ENCODE measurements around the gene ACSF2.
"Not testable (repeated sequence)": the region's sequence is repeated elsewhere in the genome, so short reads cannot be mapped to it uniquely, and the experiment has no call there.

ACSF2 gene

DNA sequence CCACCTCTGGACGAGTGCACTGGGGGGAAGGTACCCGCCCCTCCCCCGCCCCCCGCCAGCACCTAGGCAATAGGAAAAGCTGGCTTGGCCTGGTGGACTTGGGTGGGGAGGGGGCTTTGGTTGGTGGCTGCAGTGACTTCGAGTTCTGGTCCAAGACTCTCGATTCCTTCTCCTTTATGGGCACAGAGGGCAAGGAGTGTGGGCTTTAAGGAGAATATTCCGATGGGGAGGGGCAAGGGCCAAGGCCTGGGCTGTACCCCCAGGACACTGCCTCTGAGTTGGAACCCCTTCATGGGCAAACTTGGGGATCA, 409 bp downstream of the ACSF2 start:
- Mint-ChIP-seq H3K4me1 (peaks cover 67% of the 10 kb centered on the region), H3K27me3 (ENCODE audit: low read depth, poor library complexity) (peaks cover 21% of the 10 kb centered on the region), H3K36me3 (ENCODE audit: low read depth) (no peaks in the 10 kb centered on the region), H3K27ac (no peak overlapping the region), H3K9me3 (peaks cover 4% of the 10 kb centered on the region), H3K4me3 (peak overlapping the region; percentile 87)
- TF ChIP-seq, protein P1, sequence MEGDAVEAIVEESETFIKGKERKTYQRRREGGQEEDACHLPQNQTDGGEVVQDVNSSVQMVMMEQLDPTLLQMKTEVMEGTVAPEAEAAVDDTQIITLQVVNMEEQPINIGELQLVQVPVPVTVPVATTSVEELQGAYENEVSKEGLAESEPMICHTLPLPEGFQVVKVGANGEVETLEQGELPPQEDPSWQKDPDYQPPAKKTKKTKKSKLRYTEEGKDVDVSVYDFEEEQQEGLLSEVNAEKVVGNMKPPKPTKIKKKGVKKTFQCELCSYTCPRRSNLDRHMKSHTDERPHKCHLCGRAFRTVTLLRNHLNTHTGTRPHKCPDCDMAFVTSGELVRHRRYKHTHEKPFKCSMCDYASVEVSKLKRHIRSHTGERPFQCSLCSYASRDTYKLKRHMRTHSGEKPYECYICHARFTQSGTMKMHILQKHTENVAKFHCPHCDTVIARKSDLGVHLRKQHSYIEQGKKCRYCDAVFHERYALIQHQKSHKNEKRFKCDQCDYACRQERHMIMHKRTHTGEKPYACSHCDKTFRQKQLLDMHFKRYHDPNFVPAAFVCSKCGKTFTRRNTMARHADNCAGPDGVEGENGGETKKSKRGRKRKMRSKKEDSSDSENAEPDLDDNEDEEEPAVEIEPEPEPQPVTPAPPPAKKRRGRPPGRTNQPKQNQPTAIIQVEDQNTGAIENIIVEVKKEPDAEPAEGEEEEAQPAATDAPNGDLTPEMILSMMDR (IDR thresholded peaks at IDR 0.05), result no peak
- DNase-seq, result no peak

DNA sequence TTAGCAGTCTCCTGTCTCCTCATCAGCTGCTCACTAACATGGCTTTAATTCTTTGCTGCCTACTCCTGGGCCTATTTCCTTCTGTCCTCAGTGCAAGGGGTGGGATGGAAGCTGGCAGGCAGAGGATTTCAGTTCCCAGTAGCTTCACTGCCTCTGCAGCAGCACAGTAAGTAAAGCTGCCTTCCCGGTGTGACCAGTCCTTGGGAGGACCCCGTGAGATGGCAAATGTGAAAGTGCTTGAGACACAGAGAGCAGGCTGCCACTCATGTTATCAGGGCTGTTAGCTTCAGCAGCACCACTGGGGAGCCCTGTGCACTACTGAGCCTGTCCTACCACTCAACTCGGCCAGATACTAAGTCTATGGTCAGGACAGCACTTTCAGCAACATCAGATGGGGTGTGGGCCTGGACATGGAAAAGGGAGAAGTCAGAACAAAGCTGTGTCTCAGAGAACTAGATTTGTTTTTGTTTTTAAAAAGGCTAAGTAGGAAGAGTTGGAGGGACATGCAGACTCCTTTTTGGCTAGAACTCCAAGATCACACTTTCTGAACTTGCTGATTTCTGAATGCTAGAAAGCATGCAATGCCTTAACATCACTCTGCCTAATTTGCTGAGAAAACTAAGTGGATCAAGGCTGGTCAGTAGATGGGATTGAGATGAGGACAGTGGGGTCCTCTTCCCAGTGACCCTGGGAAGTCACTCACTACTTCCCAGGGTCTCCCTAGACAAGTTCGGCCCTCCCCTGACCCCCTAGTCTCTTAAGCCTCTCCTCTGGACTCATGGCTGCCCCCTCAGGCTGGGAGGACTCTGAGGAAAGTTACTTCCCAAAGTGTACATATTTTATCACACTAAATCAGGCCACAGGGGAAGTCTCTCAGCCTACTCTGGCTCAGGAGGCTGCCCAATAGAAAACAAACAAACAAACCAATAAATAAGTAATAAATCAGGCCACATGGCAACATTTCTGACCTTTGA, 1.1 kb downstream of the ACSF2 start:
- Mint-ChIP-seq H3K9me3 (no peaks in the 10 kb centered on the region), H3K27me3 (ENCODE audit: low read depth, poor library complexity) (peaks cover 17% of the 10 kb centered on the region), H3K4me3 (peak overlapping the region; percentile 87), H3K4me1 (peaks cover 73% of the 10 kb centered on the region), H3K36me3 (ENCODE audit: low read depth) (no peaks in the 10 kb centered on the region), H3K27ac (peak overlapping the region; percentile 89)
- TF ChIP-seq, protein P1 (IDR thresholded peaks at IDR 0.05), result no peak
- DNase-seq, result peak; percentile 28

DNA sequence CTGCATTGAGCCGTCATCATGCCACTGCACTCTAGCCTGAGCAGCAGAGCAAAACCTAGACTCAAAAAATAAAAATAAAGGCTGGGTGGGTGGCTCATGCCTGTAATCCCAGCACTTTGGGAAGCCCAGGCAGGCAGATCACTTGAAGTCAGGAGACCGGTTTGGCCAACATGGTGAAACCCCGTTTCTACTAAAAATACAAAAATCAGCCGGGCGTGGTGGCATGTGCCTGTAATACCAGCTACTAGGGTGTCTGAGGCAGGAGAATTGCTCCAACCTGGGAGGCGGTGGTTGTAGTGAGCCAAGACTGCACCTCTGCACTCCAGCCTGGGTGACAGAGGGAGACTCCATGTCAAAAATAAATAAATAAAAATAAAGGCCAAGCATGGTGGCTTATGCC, 2.1 kb downstream of the ACSF2 start:
- peaks cover 77% of the 10 kb centered on the region for H3K4me1 Mint-ChIP-seq
- H3K27me3 Mint-ChIP-seq (ENCODE audit: low read depth, poor library complexity); DNase-seq; H3K9me3 Mint-ChIP-seq; H3K27ac Mint-ChIP-seq; H3K36me3 Mint-ChIP-seq (ENCODE audit: low read depth): not testable (repeated sequence)
- peak overlapping the region; percentile 87 for H3K4me3 Mint-ChIP-seq

DNA sequence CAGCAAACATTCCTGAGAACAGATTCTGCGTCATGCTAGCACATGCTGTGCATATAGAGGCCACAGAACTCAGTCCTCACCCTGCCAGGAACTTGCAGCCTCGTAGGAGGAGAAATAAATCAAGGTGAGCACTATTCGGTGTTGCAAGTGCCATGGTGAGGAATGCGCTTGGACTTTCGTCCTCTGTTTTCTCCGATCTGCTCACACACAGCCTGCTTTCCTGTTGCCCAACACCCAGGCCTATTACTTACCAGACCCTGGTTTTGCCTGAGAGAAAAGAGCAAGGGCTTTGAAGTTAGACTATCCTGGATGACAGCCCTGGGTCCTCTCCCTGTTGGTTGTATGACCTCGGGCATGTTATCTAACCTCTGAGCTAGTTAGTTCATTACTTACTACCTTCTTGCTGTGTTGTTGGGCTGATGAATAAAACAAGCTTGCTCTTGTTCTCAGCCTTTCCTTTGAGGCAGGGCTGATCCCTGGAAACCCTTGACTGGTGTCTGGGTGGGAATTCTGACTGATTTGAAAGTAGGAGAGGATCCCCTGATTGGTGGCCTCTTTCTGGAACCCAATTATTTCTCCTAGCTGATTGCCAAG, 2.9 kb downstream of the ACSF2 start:
- Mint-ChIP-seq H3K4me3 (no peak overlapping the region), H3K27ac (peak overlapping the region; percentile 57), H3K9me3 (no peaks in the 10 kb centered on the region), H3K36me3 (ENCODE audit: low read depth) (no peaks in the 10 kb centered on the region), H3K4me1 (peaks cover 72% of the 10 kb centered on the region), H3K27me3 (ENCODE audit: low read depth, poor library complexity) (peaks cover 9% of the 10 kb centered on the region)
- DNase-seq, result no peak
- TF ChIP-seq, protein P1 (IDR thresholded peaks at IDR 0.05), result no peak

DNA sequence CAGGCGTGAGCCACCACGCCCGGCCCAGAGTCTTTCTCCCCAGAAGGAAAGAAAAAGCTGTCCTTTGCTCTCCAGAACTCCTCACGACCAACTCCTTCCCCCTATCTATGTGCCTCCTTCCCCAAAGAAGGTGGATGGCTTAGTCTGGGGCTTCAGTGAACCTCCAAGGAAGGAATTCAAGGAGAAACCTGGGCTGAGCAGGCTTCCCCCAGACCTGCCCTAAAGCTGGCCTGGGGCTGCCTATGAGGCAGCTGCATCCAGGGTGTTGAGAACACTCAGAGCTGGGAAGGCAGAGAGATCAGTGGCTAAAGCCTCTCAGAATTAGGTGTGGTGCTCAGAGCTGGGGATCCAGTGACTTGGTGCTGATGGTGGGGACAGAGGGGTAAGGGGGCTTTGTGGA, 3.8 kb downstream of the ACSF2 start:
- Mint-ChIP-seq H3K36me3 (ENCODE audit: low read depth) (no peaks in the 10 kb centered on the region), H3K4me3 (no peak overlapping the region), H3K4me1 (peaks cover 63% of the 10 kb centered on the region), H3K27ac (no peak overlapping the region), H3K27me3 (ENCODE audit: low read depth, poor library complexity) (peaks cover 9% of the 10 kb centered on the region), H3K9me3 (no peaks in the 10 kb centered on the region)
- TF ChIP-seq, protein P1 (IDR thresholded peaks at IDR 0.05), result no peak
- DNase-seq, result no peak

DNA sequence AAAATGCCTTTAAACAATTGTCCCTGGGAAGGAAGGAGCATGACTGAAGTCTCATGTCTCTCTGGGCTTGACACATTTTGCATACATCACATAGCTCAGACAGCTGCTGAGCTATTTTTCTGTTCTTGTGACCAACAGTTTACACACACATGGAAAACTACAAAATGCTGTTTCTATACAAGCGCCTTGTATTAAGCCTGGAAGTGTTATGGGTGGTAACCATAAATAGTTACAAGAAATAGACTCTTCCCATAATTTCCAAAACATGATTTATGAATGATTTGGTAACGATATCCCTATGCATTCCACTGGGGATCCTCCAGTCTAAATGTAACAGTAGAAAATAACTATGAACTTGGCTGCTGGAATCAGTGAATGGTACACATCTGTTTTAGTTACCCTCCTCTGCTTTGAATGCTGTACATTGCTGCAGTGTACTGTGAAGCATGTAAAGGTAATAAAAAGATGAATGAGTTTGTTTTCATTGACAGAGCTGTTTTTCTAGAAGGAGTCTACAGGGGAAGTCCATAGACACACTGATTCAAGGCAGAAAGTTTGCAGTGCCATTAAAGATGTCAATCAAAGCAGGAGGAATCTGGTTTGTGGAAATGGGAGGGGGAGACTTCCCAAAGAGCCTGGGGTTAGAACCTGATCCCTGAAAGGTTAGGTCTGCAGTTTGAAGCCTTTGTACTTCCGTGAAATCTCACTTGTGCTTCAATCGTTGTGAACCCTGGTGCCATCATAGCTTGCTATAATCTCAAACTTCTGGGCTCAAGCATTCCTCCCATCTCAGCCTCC, 5.0 kb downstream of the ACSF2 start:
- DNase-seq, result peak; percentile 11
- Mint-ChIP-seq H3K27me3 (ENCODE audit: low read depth, poor library complexity) (peaks cover 9% of the 10 kb centered on the region), H3K36me3 (ENCODE audit: low read depth) (no peaks in the 10 kb centered on the region), H3K27ac (peak overlapping the region; percentile 7), H3K4me1 (peaks cover 52% of the 10 kb centered on the region), H3K9me3 (no peaks in the 10 kb centered on the region), H3K4me3 (peak overlapping the region; percentile 32)
- TF ChIP-seq, protein P1 (IDR thresholded peaks at IDR 0.05), result no peak
